ENCODE measurements around the gene STOX2.
"Not testable (repeated sequence)": the region's sequence is repeated elsewhere in the genome, so short reads cannot be mapped to it uniquely, and the experiment has no call there.

The STOX2 gene

DNA sequence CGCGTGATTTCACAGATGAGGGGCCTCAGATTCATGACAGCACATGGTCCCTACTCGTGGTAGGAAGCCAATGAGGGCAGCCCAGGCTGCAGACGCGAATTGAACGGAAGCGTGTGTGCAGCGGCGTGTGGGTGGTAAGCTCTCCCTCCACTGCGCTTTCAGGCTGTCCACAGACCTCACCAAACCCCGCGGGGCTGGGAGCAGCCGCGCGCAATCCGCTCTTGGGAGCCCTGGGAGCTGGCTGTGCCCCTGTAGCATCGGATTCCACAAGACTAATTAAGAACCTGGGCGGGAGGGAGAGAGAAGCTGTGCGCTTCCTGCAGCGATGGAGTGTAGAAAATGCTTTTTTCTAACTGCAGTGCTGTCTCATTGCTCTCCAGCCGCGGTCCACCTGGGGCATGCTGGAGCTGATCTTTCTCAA is 134.9 kb downstream of the STOX2 start:
- no peak overlapping the region for H3K4me3 ChIP-seq (replicated peaks; ENCODE audit: low read depth, low read length)
- TF ChIP-seq, protein P1, sequence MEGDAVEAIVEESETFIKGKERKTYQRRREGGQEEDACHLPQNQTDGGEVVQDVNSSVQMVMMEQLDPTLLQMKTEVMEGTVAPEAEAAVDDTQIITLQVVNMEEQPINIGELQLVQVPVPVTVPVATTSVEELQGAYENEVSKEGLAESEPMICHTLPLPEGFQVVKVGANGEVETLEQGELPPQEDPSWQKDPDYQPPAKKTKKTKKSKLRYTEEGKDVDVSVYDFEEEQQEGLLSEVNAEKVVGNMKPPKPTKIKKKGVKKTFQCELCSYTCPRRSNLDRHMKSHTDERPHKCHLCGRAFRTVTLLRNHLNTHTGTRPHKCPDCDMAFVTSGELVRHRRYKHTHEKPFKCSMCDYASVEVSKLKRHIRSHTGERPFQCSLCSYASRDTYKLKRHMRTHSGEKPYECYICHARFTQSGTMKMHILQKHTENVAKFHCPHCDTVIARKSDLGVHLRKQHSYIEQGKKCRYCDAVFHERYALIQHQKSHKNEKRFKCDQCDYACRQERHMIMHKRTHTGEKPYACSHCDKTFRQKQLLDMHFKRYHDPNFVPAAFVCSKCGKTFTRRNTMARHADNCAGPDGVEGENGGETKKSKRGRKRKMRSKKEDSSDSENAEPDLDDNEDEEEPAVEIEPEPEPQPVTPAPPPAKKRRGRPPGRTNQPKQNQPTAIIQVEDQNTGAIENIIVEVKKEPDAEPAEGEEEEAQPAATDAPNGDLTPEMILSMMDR (IDR thresholded peaks at IDR 0.05; ENCODE audit: low read depth, low read length, missing control alignments), result no peak
- no peak for DNase-seq (ENCODE audit: extremely low read depth, low read depth)

DNA sequence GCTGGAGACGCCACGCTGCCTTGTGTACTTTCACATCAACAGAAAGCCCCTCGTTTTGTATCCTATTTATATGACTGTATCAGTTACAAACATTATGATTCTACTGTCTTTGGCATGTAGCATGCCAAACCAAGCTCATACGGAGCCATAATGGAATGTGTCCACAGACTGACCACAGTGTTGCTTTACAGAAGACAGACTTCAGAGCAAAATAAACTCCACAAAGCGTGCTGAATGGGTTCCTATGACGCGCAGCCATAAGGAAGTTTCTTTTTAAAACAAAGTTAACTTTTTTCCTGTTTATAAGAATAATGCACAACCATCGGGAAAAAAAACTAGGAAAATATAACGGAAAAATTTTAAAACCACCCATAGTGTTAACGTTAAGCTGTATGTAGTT is 136.0 kb downstream of the STOX2 start:
- no peak for DNase-seq (ENCODE audit: extremely low read depth, low read depth)
- TF ChIP-seq, protein P1 (IDR thresholded peaks at IDR 0.05; ENCODE audit: low read depth, low read length, missing control alignments), result no peak

DNA sequence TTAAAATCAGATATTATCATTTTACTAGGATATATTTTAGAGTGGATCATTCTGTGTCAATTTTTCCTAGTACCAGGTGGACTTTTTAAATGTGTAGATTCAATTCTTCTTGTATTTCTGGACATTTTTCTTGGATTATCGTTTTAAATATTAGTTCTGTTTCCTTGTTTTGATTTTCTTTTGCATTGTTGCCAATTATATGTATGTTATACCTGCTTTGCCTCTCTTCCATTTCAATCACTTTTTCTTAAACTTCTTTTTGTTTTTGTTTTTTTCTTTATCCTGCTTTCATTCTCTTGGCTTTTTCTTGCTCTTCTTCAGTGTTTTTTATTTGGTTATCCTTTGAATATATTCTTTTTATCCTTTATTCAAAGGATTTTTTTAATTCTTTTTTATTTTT is 141.0 kb downstream of the STOX2 start:
- TF ChIP-seq, protein P1 (IDR thresholded peaks at IDR 0.05; ENCODE audit: low read depth, low read length, missing control alignments), result no peak
- no peak overlapping the region for H3K4me3 ChIP-seq (replicated peaks; ENCODE audit: low read depth, low read length)

More for the DNA sequence above, 136.0 kb downstream of the STOX2 start:
- H3K4me3 ChIP-seq (replicated peaks; ENCODE audit: low read depth, low read length), result no peak overlapping the region

DNA sequence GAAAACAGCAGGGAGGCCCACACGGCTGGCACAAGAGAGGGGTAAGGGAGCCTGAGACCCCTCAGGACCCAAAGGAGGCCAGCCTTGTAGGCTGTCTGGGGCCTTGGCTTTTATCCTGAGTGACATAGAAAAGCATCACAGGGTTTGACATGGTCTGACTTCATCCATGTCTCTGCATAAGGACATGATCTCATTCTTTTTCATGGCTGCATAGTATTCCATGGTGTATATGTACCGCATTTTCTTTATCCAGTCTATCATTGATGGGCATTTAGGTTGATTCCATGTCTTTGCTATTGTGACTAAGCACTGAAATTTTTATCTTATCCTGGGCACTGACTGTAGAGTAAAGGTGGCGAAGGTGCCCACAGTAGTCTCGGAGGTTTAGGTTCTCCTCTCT is 146.2 kb downstream of the STOX2 start:
- not testable (repeated sequence) for H3K4me3 ChIP-seq (replicated peaks; ENCODE audit: low read depth, low read length); DNase-seq (ENCODE audit: extremely low read depth, low read depth)

More for the DNA sequence above, 141.0 kb downstream of the STOX2 start:
- DNase-seq (ENCODE audit: extremely low read depth, low read depth), result no peak

DNA sequence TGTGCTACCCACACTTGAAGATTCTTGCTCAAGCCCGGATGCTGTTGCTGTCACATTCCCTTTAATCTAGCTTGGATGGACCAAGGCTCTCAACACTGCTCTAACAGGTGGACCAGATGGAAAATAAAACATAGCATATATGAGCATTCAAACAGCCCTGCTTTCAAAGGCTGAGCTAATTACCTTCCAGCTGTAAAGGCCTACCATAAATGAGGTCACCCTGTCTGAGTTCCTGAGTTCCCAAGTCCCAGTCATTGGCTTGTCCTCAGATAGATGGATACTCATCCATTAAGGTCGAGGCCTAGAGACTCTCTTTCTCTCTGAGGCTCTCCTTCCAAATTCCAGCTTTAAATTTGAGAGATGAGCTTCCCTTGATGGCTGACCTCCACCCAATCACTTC is 147.5 kb downstream of the STOX2 start:
- no peak overlapping the region for H3K4me3 ChIP-seq (replicated peaks; ENCODE audit: low read depth, low read length)
- DNase-seq (ENCODE audit: extremely low read depth, low read depth), result no peak
- TF ChIP-seq, protein P1 (IDR thresholded peaks at IDR 0.05; ENCODE audit: low read depth, low read length, missing control alignments), result no peak

DNA sequence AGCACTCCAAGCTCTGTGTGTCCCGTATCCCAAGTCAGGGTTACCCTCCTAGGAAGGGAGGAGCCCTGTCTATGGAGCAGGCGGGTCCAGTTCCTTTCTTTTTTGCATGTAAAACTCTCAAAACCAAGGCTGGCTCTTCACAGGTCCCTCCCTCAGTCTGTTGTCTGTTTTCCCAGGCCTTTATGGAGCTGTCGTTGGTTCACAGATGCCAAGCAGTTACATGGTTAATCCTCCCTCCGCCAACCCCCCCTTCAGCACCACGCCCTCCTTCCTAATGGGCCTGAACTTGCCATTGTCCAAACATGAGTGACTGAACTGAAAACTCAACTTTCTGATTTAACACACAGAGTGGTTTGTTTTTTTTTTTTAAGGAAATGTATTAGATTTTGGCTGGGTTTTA is 148.3 kb downstream of the STOX2 start:
- H3K4me3 ChIP-seq (replicated peaks; ENCODE audit: low read depth, low read length), result no peak overlapping the region
- TF ChIP-seq, protein P1 (IDR thresholded peaks at IDR 0.05; ENCODE audit: low read depth, low read length, missing control alignments), result no peak
- DNase-seq (ENCODE audit: extremely low read depth, low read depth), result no peak

DNA sequence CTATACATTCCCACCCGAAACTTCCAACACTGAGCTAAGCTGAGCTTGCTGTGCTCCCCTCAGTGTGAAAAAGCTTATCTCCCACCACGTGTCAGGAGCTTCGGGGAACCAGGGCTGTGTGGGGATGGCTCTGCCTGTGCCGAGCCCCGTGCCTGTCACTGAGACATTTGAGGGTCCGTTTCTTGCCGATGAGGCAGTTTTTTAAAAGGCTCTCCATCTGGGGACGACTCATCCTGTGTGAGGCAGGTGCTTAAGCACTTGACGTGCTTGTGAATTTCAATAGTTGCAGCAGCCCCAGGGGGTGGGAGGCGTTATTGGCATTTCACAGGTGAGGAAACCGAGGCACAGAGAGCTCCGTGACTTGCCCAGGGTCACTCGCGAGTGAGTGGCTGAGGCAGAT is 151.8 kb downstream of the STOX2 start:
- TF ChIP-seq, protein P1 (IDR thresholded peaks at IDR 0.05; ENCODE audit: low read depth, low read length, missing control alignments), result no peak
- no peak overlapping the region for H3K4me3 ChIP-seq (replicated peaks; ENCODE audit: low read depth, low read length)
- no peak for DNase-seq (ENCODE audit: extremely low read depth, low read depth)
